ENCODE data around the gene CYP4F22.
A peak's percentile ranks its signal among the peaks of the same experiment; 100 is the strongest.

CYP4F22 gene

DNA sequence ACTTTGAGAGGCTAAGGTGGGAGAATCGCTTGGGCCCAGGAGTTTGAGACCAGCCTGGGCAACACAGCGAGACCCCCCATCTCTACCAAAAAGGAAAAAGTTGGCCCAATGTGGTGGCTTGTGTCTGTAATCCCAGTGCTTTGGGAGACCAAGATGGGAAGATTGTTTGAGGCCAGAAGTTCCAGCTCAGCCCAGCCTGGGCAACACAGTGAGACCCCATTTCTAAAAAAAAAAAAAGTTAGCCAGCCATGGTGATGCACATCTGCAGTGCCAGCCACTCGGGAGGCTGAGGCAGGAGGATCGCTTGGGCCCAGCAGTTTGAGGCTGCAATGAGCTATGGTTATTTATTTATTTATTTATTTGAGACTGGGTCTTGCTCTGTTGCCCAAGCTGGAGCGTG is 41.3 kb downstream of the CYP4F22 start:
- TF ChIP-seq PAX5 (IDR thresholded peaks at IDR 0.05; ENCODE audit: insufficient read depth, low read length, severe bottlenecking), result no peak
- TF ChIP-seq TAF1 (IDR thresholded peaks at IDR 0.05; ENCODE audit: low read depth, low read length), result no peak
- no peak for TF ChIP-seq POU2F2 (IDR thresholded peaks at IDR 0.05; ENCODE audit: low read depth, low read length)
- TF ChIP-seq SPI1 (IDR thresholded peaks at IDR 0.05; ENCODE audit: low read depth, low read length), result no peak
- TF ChIP-seq POLR2A (IDR thresholded peaks at IDR 0.05; ENCODE audit: low read depth, low read length), result no peak
- no peak for TF ChIP-seq POLR2AphosphoS5 (IDR thresholded peaks at IDR 0.05; ENCODE audit: low read depth, low read length)
- FAIRE-seq, result no peak
- no peak for DNase-seq (ENCODE audit: insufficient read length, low spot score)

DNA sequence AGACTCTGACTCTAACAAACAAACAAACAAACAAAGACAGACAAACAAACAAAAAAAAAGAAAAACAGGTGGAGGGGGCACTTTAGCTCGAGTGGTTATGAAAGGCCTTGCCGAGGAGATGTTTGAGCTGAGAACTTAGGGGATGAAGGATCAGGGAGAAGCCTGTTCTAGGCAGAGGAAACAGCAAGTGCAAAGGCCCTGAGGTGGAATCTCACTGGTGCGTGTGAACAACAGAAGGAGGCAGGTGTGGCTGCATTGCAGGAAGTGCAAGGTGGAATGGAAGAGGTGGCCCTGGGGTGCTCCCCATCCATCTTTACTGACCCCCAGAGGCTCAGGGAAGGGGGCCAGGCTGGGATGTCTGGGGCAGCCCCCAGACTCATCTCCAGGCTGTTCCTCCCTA is 41.9 kb downstream of the CYP4F22 start:
- DNase-seq (ENCODE audit: insufficient read length, low spot score) (no peak), FAIRE-seq (no peak)
- TF ChIP-seq TAF1 (IDR thresholded peaks at IDR 0.05; ENCODE audit: low read depth, low read length) (no peak), POLR2A (IDR thresholded peaks at IDR 0.05; ENCODE audit: low read depth, low read length) (no peak), POLR2AphosphoS5 (IDR thresholded peaks at IDR 0.05; ENCODE audit: low read depth, low read length) (no peak), POU2F2 (IDR thresholded peaks at IDR 0.05; ENCODE audit: low read depth, low read length) (no peak), PAX5 (IDR thresholded peaks at IDR 0.05; ENCODE audit: insufficient read depth, low read length, severe bottlenecking) (no peak), SPI1 (IDR thresholded peaks at IDR 0.05; ENCODE audit: low read depth, low read length) (no peak)

DNA sequence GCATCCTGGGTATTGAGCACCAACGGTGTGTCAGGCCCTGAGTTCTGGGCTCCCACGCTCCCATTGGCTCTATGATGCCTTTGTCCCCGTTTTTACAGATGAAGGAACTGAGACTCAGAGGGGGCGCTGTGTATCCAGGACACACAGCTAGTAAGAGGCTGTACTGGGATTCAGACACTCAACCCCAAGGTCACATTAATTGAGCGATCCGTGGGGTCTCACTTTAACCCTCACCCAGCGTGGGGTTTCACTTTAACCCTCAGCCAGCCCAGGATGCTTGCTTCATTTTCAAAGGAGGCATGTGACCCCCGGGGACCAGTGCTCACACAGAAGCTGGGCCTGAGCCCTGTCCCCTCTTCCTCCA is 42.6 kb downstream of the CYP4F22 start:
- DNase-seq (ENCODE audit: insufficient read length, low spot score) (no peak), FAIRE-seq (no peak)
- TF ChIP-seq SPI1 (IDR thresholded peaks at IDR 0.05; ENCODE audit: low read depth, low read length) (no peak), POLR2A (IDR thresholded peaks at IDR 0.05; ENCODE audit: low read depth, low read length) (no peak), POU2F2 (IDR thresholded peaks at IDR 0.05; ENCODE audit: low read depth, low read length) (no peak), TAF1 (IDR thresholded peaks at IDR 0.05; ENCODE audit: low read depth, low read length) (no peak), PAX5 (IDR thresholded peaks at IDR 0.05; ENCODE audit: insufficient read depth, low read length, severe bottlenecking) (no peak)

DNA sequence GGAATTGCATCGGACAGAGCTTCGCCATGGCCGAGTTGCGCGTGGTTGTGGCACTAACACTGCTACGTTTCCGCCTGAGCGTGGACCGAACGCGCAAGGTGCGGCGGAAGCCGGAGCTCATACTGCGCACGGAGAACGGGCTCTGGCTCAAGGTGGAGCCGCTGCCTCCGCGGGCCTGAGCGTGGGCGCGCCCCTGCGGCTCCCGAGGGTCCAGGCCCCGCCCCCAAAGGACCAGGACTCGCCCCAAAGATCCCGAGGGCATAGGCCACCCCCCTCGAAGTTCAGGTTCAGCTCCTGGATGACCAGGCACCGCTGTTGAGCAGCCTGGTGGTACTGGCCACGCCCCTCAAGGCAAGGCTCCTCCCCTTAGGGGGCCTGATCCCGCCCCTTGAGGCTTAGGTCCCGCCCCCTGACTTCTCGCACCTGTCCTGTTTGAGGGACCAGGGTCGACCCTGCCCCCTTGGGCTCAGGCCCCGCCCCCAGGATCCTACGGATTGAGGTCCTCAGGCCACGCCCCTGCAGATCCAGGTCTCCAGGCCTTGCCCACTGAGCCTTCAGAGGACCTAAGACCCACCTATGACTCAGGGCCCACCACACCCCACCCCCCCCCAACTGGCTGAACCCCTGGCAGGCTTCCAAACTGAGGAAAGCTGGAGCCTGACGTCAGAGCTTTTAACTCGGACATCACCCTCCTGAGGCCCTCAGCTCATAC is 43.1 kb downstream of the CYP4F22 start:
- FAIRE-seq, result no peak
- TF ChIP-seq POU2F2 (IDR thresholded peaks at IDR 0.05; ENCODE audit: low read depth, low read length) (no peak), TAF1 (IDR thresholded peaks at IDR 0.05; ENCODE audit: low read depth, low read length) (no peak), SPI1 (IDR thresholded peaks at IDR 0.05; ENCODE audit: low read depth, low read length) (no peak)
- peak; percentile 25 for DNase-seq (ENCODE audit: insufficient read length, low spot score)

DNA sequence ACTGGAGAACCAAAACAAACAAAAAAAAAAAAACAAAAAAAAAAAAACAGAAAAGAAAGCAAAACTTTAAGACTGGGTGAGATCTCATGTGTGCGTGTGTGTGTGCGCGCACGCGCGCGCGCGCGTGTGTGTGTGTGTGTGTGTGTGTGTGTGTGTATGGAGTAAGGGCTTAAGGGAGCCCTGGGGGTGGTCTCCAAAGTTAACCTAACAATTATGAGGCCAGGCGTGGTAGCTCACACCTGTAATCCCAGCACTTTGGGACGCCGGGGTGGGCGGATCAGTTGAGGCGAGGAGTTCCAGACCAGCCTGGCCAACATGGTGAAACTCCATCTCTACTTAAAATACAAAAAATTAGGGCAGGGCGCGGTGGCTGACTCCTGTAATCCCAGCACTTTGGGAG is 46.7 kb downstream of the CYP4F22 start:
- DNase-seq (ENCODE audit: insufficient read length, low spot score) (no peak), FAIRE-seq (no peak)
- TF ChIP-seq POLR2A (IDR thresholded peaks at IDR 0.05; ENCODE audit: low read depth, low read length), result no peak

DNA sequence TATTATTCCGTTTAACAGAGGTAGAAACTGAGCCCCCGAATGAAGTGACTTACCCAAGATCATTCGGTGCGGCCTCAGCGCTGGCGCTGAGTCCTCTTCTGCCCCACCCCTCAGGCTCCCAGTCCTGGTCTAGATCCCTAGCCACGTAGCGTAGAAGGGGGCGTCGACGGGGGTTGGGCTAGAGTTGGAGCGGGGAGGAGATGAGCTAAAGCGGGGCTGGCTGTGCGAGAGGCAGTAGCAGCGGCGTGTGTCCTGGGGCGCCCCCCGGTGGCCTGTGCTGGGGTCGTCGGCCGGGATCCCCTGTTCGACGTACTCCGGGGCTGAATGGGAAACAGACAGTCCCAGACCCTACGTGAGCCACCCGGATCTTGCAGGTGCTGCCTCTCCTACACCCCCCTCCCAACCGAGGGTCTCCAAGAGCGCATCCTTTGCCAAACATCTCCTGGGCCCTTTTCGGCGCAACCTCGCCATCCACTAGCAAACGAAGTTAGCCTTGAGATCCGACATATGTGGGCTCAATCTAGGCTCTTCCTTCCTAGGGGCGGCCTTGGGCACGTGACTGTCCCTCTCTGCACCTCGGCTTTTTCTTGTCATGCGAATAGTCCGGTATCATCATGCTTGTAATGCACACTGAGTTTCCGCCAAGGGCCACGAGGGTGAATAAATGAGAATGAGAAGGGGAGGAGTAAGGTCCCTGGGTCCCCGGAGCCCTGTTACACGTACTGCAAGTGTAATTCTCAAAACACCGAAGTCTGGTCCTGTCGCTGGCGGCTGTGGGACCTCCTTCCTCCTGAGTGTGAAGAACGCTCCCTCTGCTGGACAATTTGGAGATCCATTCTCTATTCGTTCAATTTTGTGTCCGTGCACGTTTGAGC is 47.7 kb downstream of the CYP4F22 start:
- no peak for TF ChIP-seq POLR2AphosphoS5 (IDR thresholded peaks at IDR 0.05; ENCODE audit: low read depth, low read length)
- TF ChIP-seq POLR2A (IDR thresholded peaks at IDR 0.05; ENCODE audit: low read depth, low read length), result no peak
- peak; percentile 37; the same call in 1 of the 2 replicates for TF ChIP-seq POU2F2 (IDR thresholded peaks at IDR 0.05; ENCODE audit: low read depth, low read length)
- TF ChIP-seq PAX5 (IDR thresholded peaks at IDR 0.05; ENCODE audit: insufficient read depth, low read length, severe bottlenecking), result peak; percentile 22
- TF ChIP-seq TAF1 (IDR thresholded peaks at IDR 0.05; ENCODE audit: low read depth, low read length), result no peak
- no peak for TF ChIP-seq SPI1 (IDR thresholded peaks at IDR 0.05; ENCODE audit: low read depth, low read length)
- peak; percentile 93 for FAIRE-seq

DNA sequence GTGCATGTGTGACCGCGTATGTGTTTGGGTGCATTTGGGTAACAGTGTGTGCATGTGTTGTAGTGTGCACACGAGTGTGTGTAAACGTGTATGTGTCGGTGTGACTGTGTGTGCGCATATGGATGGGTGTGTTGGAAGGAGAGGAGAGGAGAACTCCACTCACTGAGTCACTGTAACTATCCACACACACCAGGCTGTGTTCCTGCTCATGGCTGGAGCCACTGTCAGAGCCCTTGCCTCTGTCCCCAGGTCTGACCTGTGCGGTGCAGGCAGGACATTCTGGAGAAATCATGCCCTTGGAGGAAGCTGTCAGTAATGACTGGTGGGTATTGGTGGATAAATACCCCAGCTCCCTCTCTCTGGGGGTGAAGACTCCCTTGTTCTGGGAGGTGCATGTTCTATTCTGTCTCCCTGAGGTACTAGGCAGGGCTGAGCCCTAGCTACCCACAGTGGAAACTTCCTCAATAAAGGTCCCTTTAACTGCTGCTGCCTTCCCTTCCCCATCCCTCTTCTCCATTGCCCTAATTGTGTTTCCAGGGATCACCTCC is 48.4 kb downstream of the CYP4F22 start:
- FAIRE-seq, result no peak
- TF ChIP-seq PAX5 (IDR thresholded peaks at IDR 0.05; ENCODE audit: insufficient read depth, low read length, severe bottlenecking), result no peak
- TF ChIP-seq SPI1 (IDR thresholded peaks at IDR 0.05; ENCODE audit: low read depth, low read length), result no peak
- no peak for TF ChIP-seq POLR2AphosphoS5 (IDR thresholded peaks at IDR 0.05; ENCODE audit: low read depth, low read length)
- no peak for TF ChIP-seq POLR2A (IDR thresholded peaks at IDR 0.05; ENCODE audit: low read depth, low read length)
- no peak for TF ChIP-seq POU2F2 (IDR thresholded peaks at IDR 0.05; ENCODE audit: low read depth, low read length)
- TF ChIP-seq TAF1 (IDR thresholded peaks at IDR 0.05; ENCODE audit: low read depth, low read length), result no peak

More for the DNA sequence above, 47.7 kb downstream of the CYP4F22 start:
- peak; percentile 89 for DNase-seq (ENCODE audit: insufficient read length, low spot score)

DNA sequence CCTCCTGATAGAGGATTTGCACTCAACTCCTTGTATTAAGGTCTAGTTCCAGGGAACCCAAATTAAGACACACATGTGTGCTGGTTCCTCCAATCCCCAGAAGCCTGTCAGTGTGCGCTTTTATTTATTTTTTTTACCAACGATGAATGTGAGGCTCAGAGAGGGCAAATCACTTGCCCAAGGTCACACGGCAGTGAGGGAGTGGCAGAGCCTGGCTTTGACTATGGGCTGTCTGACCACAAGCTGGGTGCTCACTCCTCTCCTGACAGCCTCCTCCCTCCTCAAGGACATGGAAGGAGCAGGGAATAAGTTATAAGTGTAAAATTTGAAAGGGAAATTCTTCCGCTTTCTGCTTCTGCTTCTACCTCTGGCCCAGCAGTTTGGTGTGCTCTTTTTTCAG is 48.9 kb downstream of the CYP4F22 start:
- no peak for TF ChIP-seq TAF1 (IDR thresholded peaks at IDR 0.05; ENCODE audit: low read depth, low read length)
- no peak for TF ChIP-seq POLR2A (IDR thresholded peaks at IDR 0.05; ENCODE audit: low read depth, low read length)
- no peak for TF ChIP-seq POLR2AphosphoS5 (IDR thresholded peaks at IDR 0.05; ENCODE audit: low read depth, low read length)
- no peak for TF ChIP-seq POU2F2 (IDR thresholded peaks at IDR 0.05; ENCODE audit: low read depth, low read length)
- TF ChIP-seq SPI1 (IDR thresholded peaks at IDR 0.05; ENCODE audit: low read depth, low read length), result no peak
- no peak for TF ChIP-seq PAX5 (IDR thresholded peaks at IDR 0.05; ENCODE audit: insufficient read depth, low read length, severe bottlenecking)
- DNase-seq (ENCODE audit: insufficient read length, low spot score) (no peak), FAIRE-seq (no peak)

More for the DNA sequence above, 48.4 kb downstream of the CYP4F22 start:
- DNase-seq (ENCODE audit: insufficient read length, low spot score), result no peak

DNA sequence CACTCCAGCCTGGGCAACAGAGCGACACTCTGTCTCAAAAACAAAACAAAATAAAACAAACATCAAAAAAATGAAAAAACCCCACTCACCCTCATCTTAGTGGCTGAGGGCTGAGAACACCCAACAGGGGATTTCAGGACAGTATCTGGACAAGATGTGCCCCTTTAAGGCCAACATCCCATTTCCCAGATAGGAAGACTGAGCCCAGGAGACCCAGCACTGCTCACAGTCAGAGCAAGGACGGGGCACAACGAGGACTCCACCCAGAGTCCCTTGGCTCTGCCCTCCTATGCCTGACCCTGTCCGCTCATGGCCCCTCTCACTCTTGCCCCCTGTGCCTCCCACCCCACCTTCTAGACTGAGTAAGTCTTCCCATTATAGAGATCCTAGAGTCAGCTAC is 53.8 kb downstream of the CYP4F22 start:
- TF ChIP-seq POU2F2 (IDR thresholded peaks at IDR 0.05; ENCODE audit: low read depth, low read length), result no peak
- TF ChIP-seq TAF1 (IDR thresholded peaks at IDR 0.05; ENCODE audit: low read depth, low read length), result no peak
- TF ChIP-seq POLR2A (IDR thresholded peaks at IDR 0.05; ENCODE audit: low read depth, low read length), result no peak
- TF ChIP-seq PAX5 (IDR thresholded peaks at IDR 0.05; ENCODE audit: insufficient read depth, low read length, severe bottlenecking), result no peak
- TF ChIP-seq POLR2AphosphoS5 (IDR thresholded peaks at IDR 0.05; ENCODE audit: low read depth, low read length), result no peak
- no peak for TF ChIP-seq SPI1 (IDR thresholded peaks at IDR 0.05; ENCODE audit: low read depth, low read length)
- no peak for FAIRE-seq
- DNase-seq (ENCODE audit: insufficient read length, low spot score), result no peak
